Right lobe of liver (tissue), 6 donors: Measurements from ENCODE around the gene KCNH1. TPM values are rescaled to one million over a fixed set of nuclear protein-coding genes. Genes with fewer than 3 reads are reported as not detected.

ENCODE experiments used
- ATAC-seq, 4 donors: fragments of 200-7000 bp; cut with Tn5 transposase; one replicate each; pipeline ENCODE4 v1.9.1; 2020; ENCODE audit warnings: mild to moderate bottlenecking in 4 of 4, moderate library complexity in 4 of 4
- DNase-seq, 3 donors: peaks; one replicate each; pipeline ENCODE4 v3.0.0-alpha.2; 2020
- H3K27ac ChIP-seq, 3 donors: fragments of 200-600 bp; one replicate each; pipeline ENCODE4 v1.8.0; 2022
- H3K27me3 ChIP-seq, 2 donors: fragments of 200-600 bp; one replicate each; pipeline ENCODE4 v1.8.0; 2022
- H3K36me3 ChIP-seq, 4 donors: fragments of 200-600 bp; sonication (generic) in 1 of 4; one replicate each; pipeline versions ENCODE4 v1.5.1 to v1.8.0; 2017 to 2022; ENCODE audit warnings: control low read depth in 1 of 4
- H3K4me1 ChIP-seq, 4 donors: fragments of 200-600 bp; sonication (generic) in 1 of 4; one replicate each; pipeline versions ENCODE4 v1.5.1 to v1.8.0; 2017 to 2022; ENCODE audit warnings: control low read depth in 1 of 4
- H3K4me3 ChIP-seq, 3 donors: fragments of 200-600 bp; one replicate each; pipeline ENCODE4 v1.8.0; 2022
- H3K9me3 ChIP-seq, 4 donors: fragments of 200-600 bp; sonication (generic) in 1 of 4; one replicate each; pipeline versions ENCODE4 v1.5.1 to v1.8.0; 2017 to 2022; ENCODE audit warnings: control low read depth in 1 of 4
- POLR2A ChIP-seq: fragments of 450-650 bp; IDR thresholded peaks from one replicate; pipeline ENCODE4 v1.6.1; 2017; ENCODE audit warnings: antibody characterized with exemption, mild to moderate bottlenecking
- WGBS: methylation state at CpG from one replicate; pipeline ENCODE4 v1.1.6; 2018; ENCODE audit warnings: low coverage, low lambda C conversion rate; ENCODE audit not compliant: insufficient coverage; ENCODE audit errors: missing lambda C conversion rate; 5-methylcytosine and 5-hydroxymethylcytosine counted together
- intact Hi-C, 2 donors: fragments of 100-400 bp; cut with DNase I; formaldehyde crosslinking; loops; one replicate each; pipeline versions ENCODE4 v1.11.2 to v1.14.1; 2022
- total RNA-seq, 6 experiments: library from RNA; depleted of rRNA in 2 of 6; stranded (reverse); fragments of >200 nt in 2 of 6; fragmentation: NEBNext Ultra II Directional in 3 of 6; extraction: Animal tissue kit (Norgen Biotek cat#: 25700) in 3 of 6; gene quantifications; one replicate each; pipeline versions ENCODE4 v1.1.0 to v1.2.4, GENCODE V29; 2016 to 2023
- TF ChIP-seq, protein P1 (sequence below), 4 donors: fragments of 200-600 bp in 3 of 4; fragments of 450-650 bp in 1 of 4; IDR thresholded peaks; one replicate each; pipeline versions ENCODE4 v1.5.1 to v1.8.0; 2016 to 2022; ENCODE audit warnings: antibody characterized with exemption in 4 of 4, mild to moderate bottlenecking in 2 of 4
- donor health status: DM: no; HTN: yes; CAD: no.
- donor health status: DM: no; HTN: no; CAD: no.
- donor health status: DM: no; HTN: no; CAD: no.
- donor health status: DM: no; HTN: yes; CAD: no.
- donor health status: DM: no; HTN: yes; CAD: no.

The KCNH1 gene
- total RNA-seq, 6 experiments from 2014 or later = not detected

DNA sequence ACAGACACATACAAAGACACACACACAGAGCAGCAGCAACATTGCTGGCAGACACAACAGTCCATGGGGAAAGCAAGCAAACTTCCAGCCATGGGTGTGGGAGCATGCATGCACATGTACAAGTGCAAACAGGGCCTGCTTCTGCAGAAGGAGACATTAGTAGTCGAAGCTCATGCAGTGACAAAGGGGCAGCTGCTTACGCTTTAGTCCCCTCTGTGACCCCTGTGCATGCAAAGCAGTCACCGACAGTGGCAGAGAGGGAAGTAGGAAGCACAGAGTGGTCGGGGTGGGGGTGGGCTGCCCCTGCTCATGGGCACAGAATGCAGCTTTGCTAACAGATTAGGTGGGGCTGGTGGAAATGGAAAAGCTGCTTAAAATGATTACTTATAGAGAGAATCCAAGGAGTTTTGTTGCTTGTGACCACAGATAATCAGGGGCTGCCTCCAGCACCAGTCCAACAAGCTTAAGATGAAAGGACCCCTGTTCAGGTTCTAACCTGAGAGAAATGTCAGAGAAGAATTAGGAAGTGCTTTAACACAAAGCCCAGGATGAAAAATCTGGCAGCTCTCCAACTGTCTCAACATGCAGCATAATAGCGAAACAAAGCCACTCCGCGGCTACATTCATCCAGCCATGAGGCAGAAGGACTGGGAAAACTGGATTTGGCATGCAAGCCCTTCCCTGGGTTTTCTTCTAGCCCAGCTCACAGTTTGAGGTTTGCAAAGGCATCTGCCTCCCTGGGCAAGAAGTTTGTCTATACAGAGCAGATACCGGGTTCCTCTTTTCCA lies 378.9 kb downstream of the KCNH1 start:
- H3K4me1 ChIP-seq = no peaks in the 10 kb centered on the region
- H3K36me3 ChIP-seq = no peaks in the 10 kb centered on the region
- 54% methylated on average over 4 of the region's 8 CpGs for WGBS
- TF ChIP-seq, protein P1, sequence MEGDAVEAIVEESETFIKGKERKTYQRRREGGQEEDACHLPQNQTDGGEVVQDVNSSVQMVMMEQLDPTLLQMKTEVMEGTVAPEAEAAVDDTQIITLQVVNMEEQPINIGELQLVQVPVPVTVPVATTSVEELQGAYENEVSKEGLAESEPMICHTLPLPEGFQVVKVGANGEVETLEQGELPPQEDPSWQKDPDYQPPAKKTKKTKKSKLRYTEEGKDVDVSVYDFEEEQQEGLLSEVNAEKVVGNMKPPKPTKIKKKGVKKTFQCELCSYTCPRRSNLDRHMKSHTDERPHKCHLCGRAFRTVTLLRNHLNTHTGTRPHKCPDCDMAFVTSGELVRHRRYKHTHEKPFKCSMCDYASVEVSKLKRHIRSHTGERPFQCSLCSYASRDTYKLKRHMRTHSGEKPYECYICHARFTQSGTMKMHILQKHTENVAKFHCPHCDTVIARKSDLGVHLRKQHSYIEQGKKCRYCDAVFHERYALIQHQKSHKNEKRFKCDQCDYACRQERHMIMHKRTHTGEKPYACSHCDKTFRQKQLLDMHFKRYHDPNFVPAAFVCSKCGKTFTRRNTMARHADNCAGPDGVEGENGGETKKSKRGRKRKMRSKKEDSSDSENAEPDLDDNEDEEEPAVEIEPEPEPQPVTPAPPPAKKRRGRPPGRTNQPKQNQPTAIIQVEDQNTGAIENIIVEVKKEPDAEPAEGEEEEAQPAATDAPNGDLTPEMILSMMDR (IDR thresholded peaks at IDR 0.05) = no peak
- no peak for TF ChIP-seq POLR2A
- no peaks in the 10 kb centered on the region for H3K9me3 ChIP-seq
- ATAC-seq (no peak), DNase-seq (no peak)
- H3K27ac ChIP-seq = no peak overlapping the region
- intact Hi-C loops = no loop called here
- no peak overlapping the region for H3K4me3 ChIP-seq
- H3K27me3 ChIP-seq = no peaks in the 10 kb centered on the region

DNA sequence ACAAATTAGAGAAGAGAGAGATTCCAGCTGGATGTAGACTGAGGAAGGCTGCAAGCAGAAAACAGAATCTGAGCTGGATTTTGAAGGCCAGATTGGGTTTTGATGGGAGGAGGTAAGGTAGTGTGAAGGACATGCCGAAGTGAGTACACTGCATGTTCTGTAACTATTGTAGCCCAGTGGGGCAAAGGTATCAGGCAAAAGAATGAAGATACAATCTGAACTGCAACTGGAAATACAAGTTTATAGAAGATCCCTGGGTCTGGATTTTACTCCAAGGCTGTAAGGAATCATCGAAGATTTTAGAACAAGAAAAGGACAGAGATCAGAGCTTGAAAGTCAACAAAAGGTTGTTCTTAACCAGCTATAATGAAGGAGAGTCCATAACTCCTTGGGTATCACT lies 382.0 kb downstream of the KCNH1 start:
- 76% methylated on average over 2 of the region's 2 CpGs for WGBS

DNA sequence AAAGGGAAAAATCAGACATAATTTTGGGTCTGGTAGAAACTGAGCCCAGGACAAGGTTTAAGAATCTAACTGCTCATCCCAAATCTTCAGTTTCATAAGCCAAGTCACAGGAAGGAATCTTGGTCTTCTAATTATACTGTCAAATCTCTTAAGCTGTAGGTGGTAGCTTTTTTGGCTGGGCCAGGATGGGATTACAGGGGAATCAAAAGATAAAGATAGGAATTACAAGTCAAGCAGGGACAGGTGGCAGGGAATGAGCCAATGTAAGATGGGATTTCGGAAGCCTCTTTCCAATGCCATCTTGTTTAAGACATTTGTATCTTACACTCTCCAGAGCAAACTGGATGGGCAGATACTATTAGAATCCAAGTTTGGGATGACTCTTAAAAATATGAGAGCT lies 383.5 kb downstream of the KCNH1 start:
- H3K9me3 ChIP-seq = no peaks in the 10 kb centered on the region
- no peak for TF ChIP-seq POLR2A
- TF ChIP-seq, protein P1 (IDR thresholded peaks at IDR 0.05) = no peak
- no peak overlapping the region for H3K27ac ChIP-seq
- H3K36me3 ChIP-seq = no peaks in the 10 kb centered on the region
- no peak for DNase-seq
- intact Hi-C loops = no loop called here
- ATAC-seq = no peak
- H3K4me1 ChIP-seq = no peaks in the 10 kb centered on the region
- no peak overlapping the region for H3K4me3 ChIP-seq
- H3K27me3 ChIP-seq = no peaks in the 10 kb centered on the region
- 79% methylated on average over 1 of the region's 1 CpG for WGBS

More for the DNA sequence above, 382.0 kb downstream of the KCNH1 start:
- ATAC-seq = no peak
- Histone ChIP-seq H3K4me1 (no peaks in the 10 kb centered on the region), H3K4me3 (no peak overlapping the region), H3K36me3 (no peaks in the 10 kb centered on the region), H3K9me3 (no peaks in the 10 kb centered on the region), H3K27ac (no peak overlapping the region), H3K27me3 (no peaks in the 10 kb centered on the region)
- TF ChIP-seq, protein P1 (IDR thresholded peaks at IDR 0.05) = no peak
- no peak for TF ChIP-seq POLR2A
- no peak for DNase-seq
- intact Hi-C loops = no loop called here

DNA sequence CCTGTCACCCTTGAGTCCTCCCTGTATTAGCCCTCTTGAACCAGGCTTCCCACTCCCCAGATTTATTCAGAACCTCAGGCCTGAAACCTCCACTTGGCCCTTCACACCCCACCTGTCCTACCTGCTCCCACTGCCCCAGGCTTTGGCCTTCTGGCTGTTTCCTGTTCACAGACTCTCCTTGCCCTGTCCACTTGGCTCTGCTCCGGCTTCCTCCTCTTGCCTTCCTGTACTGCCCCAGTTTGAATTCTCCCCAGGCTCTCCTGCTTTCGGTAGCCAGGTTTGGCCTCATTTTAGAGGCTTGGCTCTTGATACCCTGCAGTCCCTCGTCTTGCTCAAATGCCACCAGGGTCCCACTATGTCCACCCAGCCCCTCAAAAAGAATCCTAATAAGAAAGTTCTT lies 385.2 kb downstream of the KCNH1 start:
- Histone ChIP-seq H3K4me3 (no peak overlapping the region), H3K27me3 (no peaks in the 10 kb centered on the region), H3K4me1 (no peaks in the 10 kb centered on the region), H3K9me3 (no peaks in the 10 kb centered on the region), H3K36me3 (no peaks in the 10 kb centered on the region), H3K27ac (no peak overlapping the region)
- WGBS = 80% methylated on average over 3 of the region's 3 CpGs
- DNase-seq = no peak
- TF ChIP-seq, protein P1 (IDR thresholded peaks at IDR 0.05) = no peak
- TF ChIP-seq POLR2A = no peak
- ATAC-seq = no peak
- intact Hi-C loops = no loop called here
